Smooth muscle cell (in vitro differentiated cells): Measurements from ENCODE around the gene UBR1. TPM values are rescaled to one million over a fixed set of nuclear protein-coding genes. Genes with fewer than 3 reads are reported as not detected.
A peak's percentile ranks its signal among the peaks of the same experiment; 100 is the strongest.
"Not testable (repeated sequence)": the region's sequence is repeated elsewhere in the genome, so short reads cannot be mapped to it uniquely, and the experiment has no call there.

Experiments
- DNase-seq: peaks from one replicate; lab custom pipeline; 2025; ENCODE audit not compliant: unreplicated experiment; lab: John Stamatoyannopoulos, UW
- H2AFZ ChIP-seq: fragments of 200-600 bp; sonication (generic); 2 replicates; pipeline ENCODE4 v1.6.0; 2016; ENCODE audit warnings: antibody characterized with exemption, low read depth, mild to moderate bottlenecking
- H3F3A ChIP-seq: fragments of 200-600 bp; sonication (generic); 2 replicates; pipeline ENCODE4 v1.6.0; 2017; ENCODE audit warnings: antibody characterized with exemption, low read depth
- H3K27ac ChIP-seq: fragments of 200-600 bp; sonication (generic); 2 replicates; pipeline ENCODE4 v1.5.1; 2016; ENCODE audit warnings: low read depth, mild to moderate bottlenecking
- H3K27me3 ChIP-seq: fragments of 200-600 bp; sonication (generic); 2 replicates; pipeline ENCODE4 v1.6.1; 2016; ENCODE audit warnings: low read depth, mild to moderate bottlenecking
- H3K36me3 ChIP-seq: fragments of 200-600 bp; sonication (generic); 2 replicates; pipeline ENCODE4 v1.5.1; 2016; ENCODE audit warnings: low read depth
- H3K4me1 ChIP-seq: fragments of 200-600 bp; sonication (generic); 2 replicates; pipeline ENCODE4 v1.5.1; 2016; ENCODE audit warnings: low read depth
- H3K4me2 ChIP-seq: fragments of 200-600 bp; sonication (generic); 2 replicates; pipeline ENCODE4 v1.6.0; 2016; ENCODE audit warnings: mild to moderate bottlenecking
- H3K4me3 ChIP-seq: fragments of 200-600 bp; sonication (generic); 2 replicates; pipeline ENCODE4 v1.5.1; 2016; ENCODE audit warnings: mild to moderate bottlenecking
- H3K79me2 ChIP-seq: fragments of 200-600 bp; sonication (generic); 2 replicates; pipeline ENCODE4 v1.6.0; 2016; ENCODE audit warnings: low read depth, mild to moderate bottlenecking
- H3K9ac ChIP-seq: fragments of 200-600 bp; sonication (generic); 2 replicates; pipeline ENCODE4 v1.6.0; 2016; ENCODE audit warnings: low read depth
- H3K9me3 ChIP-seq: fragments of 200-600 bp; sonication (generic); replicated peaks from 2 replicates; pipeline ENCODE4 v1.5.1; 2016; ENCODE audit warnings: low read depth
- H4K20me1 ChIP-seq: fragments of 200-600 bp; sonication (generic); 2 replicates; pipeline ENCODE4 v1.6.0; 2016; ENCODE audit warnings: low read depth
- WGBS: methylation state at CpG from one replicate; pipeline ENCODE4 v1.1.7; 2016; ENCODE audit warnings: low lambda C conversion rate; 5-methylcytosine and 5-hydroxymethylcytosine counted together
- polyA plus RNA-seq: library from polyadenylated mRNA; unstranded; fragments of >200 nt; fragmentation: Nextera tagmentation; extraction: Ambion mirVana; gene quantifications from 2 replicates; pipeline ENCODE4 v1.2.1, GENCODE V29; 2016
- total RNA-seq: library from RNA; depleted of rRNA; stranded (reverse); fragments of >200 nt; gene quantifications from 2 replicates; pipeline ENCODE4 v1.2.3, GENCODE V29; 2014
- TF ChIP-seq, protein P1 (sequence below): fragments of 200-600 bp; sonication (generic); IDR thresholded peaks from 2 replicates; pipeline ENCODE4 v1.5.1; 2017; ENCODE audit warnings: borderline replicate concordance, mild to moderate bottlenecking, antibody characterized with exemption; ENCODE audit not compliant: insufficient read depth, poor library complexity, severe bottlenecking

The UBR1 gene
- total and polyA plus RNA-seq, 2 experiments from 2014 or later: 8.7 to 24.0 TPM

- TF ChIP-seq, protein P1, sequence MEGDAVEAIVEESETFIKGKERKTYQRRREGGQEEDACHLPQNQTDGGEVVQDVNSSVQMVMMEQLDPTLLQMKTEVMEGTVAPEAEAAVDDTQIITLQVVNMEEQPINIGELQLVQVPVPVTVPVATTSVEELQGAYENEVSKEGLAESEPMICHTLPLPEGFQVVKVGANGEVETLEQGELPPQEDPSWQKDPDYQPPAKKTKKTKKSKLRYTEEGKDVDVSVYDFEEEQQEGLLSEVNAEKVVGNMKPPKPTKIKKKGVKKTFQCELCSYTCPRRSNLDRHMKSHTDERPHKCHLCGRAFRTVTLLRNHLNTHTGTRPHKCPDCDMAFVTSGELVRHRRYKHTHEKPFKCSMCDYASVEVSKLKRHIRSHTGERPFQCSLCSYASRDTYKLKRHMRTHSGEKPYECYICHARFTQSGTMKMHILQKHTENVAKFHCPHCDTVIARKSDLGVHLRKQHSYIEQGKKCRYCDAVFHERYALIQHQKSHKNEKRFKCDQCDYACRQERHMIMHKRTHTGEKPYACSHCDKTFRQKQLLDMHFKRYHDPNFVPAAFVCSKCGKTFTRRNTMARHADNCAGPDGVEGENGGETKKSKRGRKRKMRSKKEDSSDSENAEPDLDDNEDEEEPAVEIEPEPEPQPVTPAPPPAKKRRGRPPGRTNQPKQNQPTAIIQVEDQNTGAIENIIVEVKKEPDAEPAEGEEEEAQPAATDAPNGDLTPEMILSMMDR: no peak
- Histone ChIP-seq H3K27me3 (peaks cover 16% of the 10 kb centered on the region), H3K79me2 (no peaks in the 10 kb centered on the region), H3K4me3 (peak within 1 kb of the TSS; percentile 89), H3K4me2 (peak within 1 kb of the TSS; percentile 96), H3K9me3 (no peaks in the 10 kb centered on the region), H3K4me1 (no peaks in the 10 kb centered on the region), H3K27ac (no peak within 1 kb of the TSS), H3K9ac (peak within 1 kb of the TSS; percentile 51), H3K36me3 (no peaks in the 10 kb centered on the region), H4K20me1 (no peaks in the 10 kb centered on the region), H2AFZ (peak within 1 kb of the TSS; percentile 100), H3F3A (no peaks in the 10 kb centered on the region)
- WGBS: 1% methylated on average over 64 of the region's 66 CpGs
- peak; percentile 4 for DNase-seq
Observed at GRCh38 chr15:43133430-43134156, 27.8 kb upstream of the UBR1 start, which contains the start of gene TMEM62. Gene TMEM62, plus strand, starts transcription at chr15:43133586. Its CDS starts 217 bp downstream, at chr15:43133803.

- TF ChIP-seq, protein P1: no peak
- H3K79me2 ChIP-seq: no peaks in the 10 kb centered on the region
- no peaks in the 10 kb centered on the region for H3F3A ChIP-seq
- H3K4me1 ChIP-seq: no peaks in the 10 kb centered on the region
- no peaks in the 10 kb centered on the region for H3K36me3 ChIP-seq
- no peaks in the 10 kb centered on the region for H3K9me3 ChIP-seq
- 30% methylated on average over 20 of the region's 20 CpGs for WGBS
- DNase-seq: no peak
- H2AFZ ChIP-seq: peak overlapping the region; percentile 100
- H3K4me3 ChIP-seq: peak overlapping the region; percentile 89
- H3K27ac ChIP-seq: no peak overlapping the region
- H4K20me1 ChIP-seq: no peaks in the 10 kb centered on the region
- H3K9ac ChIP-seq: peak overlapping the region; percentile 51
- peaks cover 16% of the 10 kb centered on the region for H3K27me3 ChIP-seq
- peak overlapping the region; percentile 96 for H3K4me2 ChIP-seq
Observed at GRCh38 chr15:43132830-43133429, 27.1 kb upstream of the UBR1 start.

DNA sequence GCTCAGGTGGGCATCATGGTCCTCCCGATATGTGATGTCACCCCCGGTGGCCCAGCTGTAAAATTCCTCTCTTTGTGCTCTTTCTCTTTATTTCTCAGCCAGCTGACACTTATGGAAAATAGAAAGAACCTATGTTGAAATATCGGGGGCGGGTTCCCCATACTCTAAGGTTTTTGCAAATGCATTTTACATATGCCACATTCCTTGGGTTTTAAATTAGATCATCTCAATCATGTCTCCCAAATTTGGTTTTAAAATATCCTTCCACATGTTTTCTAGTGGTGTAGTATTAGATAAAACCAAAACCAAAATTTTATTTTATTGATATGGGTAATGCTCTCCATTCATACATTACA, 23.1 kb upstream of the UBR1 start:
- H3K27me3 ChIP-seq: peaks cover 8% of the 10 kb centered on the region
- H3K79me2 ChIP-seq: no peaks in the 10 kb centered on the region
- H3K4me1 ChIP-seq: no peaks in the 10 kb centered on the region
- TF ChIP-seq, protein P1: no peak
- H3K4me2 ChIP-seq: no peak overlapping the region
- H3F3A ChIP-seq: no peaks in the 10 kb centered on the region
- no peak overlapping the region for H3K27ac ChIP-seq
- H3K4me3 ChIP-seq: no peak overlapping the region
- H3K9me3 ChIP-seq: no peaks in the 10 kb centered on the region
- no peak overlapping the region for H2AFZ ChIP-seq
- H3K9ac ChIP-seq: no peak overlapping the region
- no peaks in the 10 kb centered on the region for H4K20me1 ChIP-seq
- WGBS: over 99% methylated on average over 4 of the region's 4 CpGs
- no peaks in the 10 kb centered on the region for H3K36me3 ChIP-seq
- no peak for DNase-seq

GRCh38 chr15:43128174-43128979, 22.5 kb upstream of the UBR1 start:
- not testable (repeated sequence) for H3K36me3 ChIP-seq, H3K4me2 ChIP-seq, H3F3A ChIP-seq, H3K9me3 ChIP-seq, H3K4me3 ChIP-seq, H3K27me3 ChIP-seq, H3K4me1 ChIP-seq, DNase-seq, H3K27ac ChIP-seq, H2AFZ ChIP-seq, H3K79me2 ChIP-seq, H4K20me1 ChIP-seq, H3K9ac ChIP-seq
- WGBS: 71% methylated on average over 10 of the region's 10 CpGs
